Smooth muscle cell (in vitro differentiated cells): ENCODE data around the gene BPIFB3. TPM values are rescaled to one million over a fixed set of nuclear protein-coding genes. Genes with fewer than 3 reads are reported as not detected.

ENCODE experiments used
- DNase-seq: peaks from one replicate; lab custom pipeline; 2025; ENCODE audit not compliant: unreplicated experiment; lab: John Stamatoyannopoulos, UW
- H2AFZ ChIP-seq: fragments of 200-600 bp; sonication (generic); 2 replicates; pipeline ENCODE4 v1.6.0; 2016; ENCODE audit warnings: antibody characterized with exemption, low read depth, mild to moderate bottlenecking
- H3F3A ChIP-seq: fragments of 200-600 bp; sonication (generic); 2 replicates; pipeline ENCODE4 v1.6.0; 2017; ENCODE audit warnings: antibody characterized with exemption, low read depth
- H3K27ac ChIP-seq: fragments of 200-600 bp; sonication (generic); 2 replicates; pipeline ENCODE4 v1.5.1; 2016; ENCODE audit warnings: low read depth, mild to moderate bottlenecking
- H3K27me3 ChIP-seq: fragments of 200-600 bp; sonication (generic); 2 replicates; pipeline ENCODE4 v1.6.1; 2016; ENCODE audit warnings: low read depth, mild to moderate bottlenecking
- H3K36me3 ChIP-seq: fragments of 200-600 bp; sonication (generic); 2 replicates; pipeline ENCODE4 v1.5.1; 2016; ENCODE audit warnings: low read depth
- H3K4me1 ChIP-seq: fragments of 200-600 bp; sonication (generic); 2 replicates; pipeline ENCODE4 v1.5.1; 2016; ENCODE audit warnings: low read depth
- H3K4me2 ChIP-seq: fragments of 200-600 bp; sonication (generic); 2 replicates; pipeline ENCODE4 v1.6.0; 2016; ENCODE audit warnings: mild to moderate bottlenecking
- H3K4me3 ChIP-seq: fragments of 200-600 bp; sonication (generic); 2 replicates; pipeline ENCODE4 v1.5.1; 2016; ENCODE audit warnings: mild to moderate bottlenecking
- H3K79me2 ChIP-seq: fragments of 200-600 bp; sonication (generic); 2 replicates; pipeline ENCODE4 v1.6.0; 2016; ENCODE audit warnings: low read depth, mild to moderate bottlenecking
- H3K9ac ChIP-seq: fragments of 200-600 bp; sonication (generic); 2 replicates; pipeline ENCODE4 v1.6.0; 2016; ENCODE audit warnings: low read depth
- H3K9me3 ChIP-seq: fragments of 200-600 bp; sonication (generic); replicated peaks from 2 replicates; pipeline ENCODE4 v1.5.1; 2016; ENCODE audit warnings: low read depth
- H4K20me1 ChIP-seq: fragments of 200-600 bp; sonication (generic); 2 replicates; pipeline ENCODE4 v1.6.0; 2016; ENCODE audit warnings: low read depth
- WGBS: methylation state at CpG from one replicate; pipeline ENCODE4 v1.1.7; 2016; ENCODE audit warnings: low lambda C conversion rate; 5-methylcytosine and 5-hydroxymethylcytosine counted together
- polyA plus RNA-seq: library from polyadenylated mRNA; unstranded; fragments of >200 nt; fragmentation: Nextera tagmentation; extraction: Ambion mirVana; gene quantifications from 2 replicates; pipeline ENCODE4 v1.2.1, GENCODE V29; 2016
- total RNA-seq: library from RNA; depleted of rRNA; stranded (reverse); fragments of >200 nt; gene quantifications from 2 replicates; pipeline ENCODE4 v1.2.3, GENCODE V29; 2014
- TF ChIP-seq, protein P1 (sequence below): fragments of 200-600 bp; sonication (generic); IDR thresholded peaks from 2 replicates; pipeline ENCODE4 v1.5.1; 2017; ENCODE audit warnings: borderline replicate concordance, mild to moderate bottlenecking, antibody characterized with exemption; ENCODE audit not compliant: insufficient read depth, poor library complexity, severe bottlenecking

Gene BPIFB3
- total and polyA plus RNA-seq, 2 experiments from 2014 or later, result not detected

DNA sequence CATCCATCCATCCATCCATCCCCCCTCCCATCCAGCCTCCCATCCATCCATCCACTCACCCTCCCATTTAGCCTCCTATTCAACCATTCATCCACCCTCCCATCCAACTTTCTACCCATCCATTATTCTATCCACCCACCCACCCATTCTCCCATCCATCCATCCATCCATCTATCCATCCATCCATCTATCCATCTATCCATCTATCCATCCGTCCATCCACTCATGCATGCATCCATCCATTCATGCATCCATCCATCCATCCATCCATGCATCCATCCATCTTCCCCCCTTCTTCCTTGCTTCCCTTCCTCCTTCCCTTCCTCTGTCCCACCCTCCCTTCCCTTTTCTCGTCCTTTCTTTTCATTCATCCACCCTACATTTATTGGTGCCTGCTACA, 21.0 kb downstream of the BPIFB3 start:
- no peak overlapping the region for H2AFZ ChIP-seq
- DNase-seq, result no peak
- H3K9me3 ChIP-seq, result no peaks in the 10 kb centered on the region
- H3K9ac ChIP-seq, result no peak overlapping the region
- no peak overlapping the region for H3K4me3 ChIP-seq
- no peaks in the 10 kb centered on the region for H3K4me1 ChIP-seq
- H3K27me3 ChIP-seq, result peaks cover 2% of the 10 kb centered on the region
- H3K4me2 ChIP-seq, result no peak overlapping the region
- no peaks in the 10 kb centered on the region for H3K36me3 ChIP-seq
- TF ChIP-seq, protein P1, sequence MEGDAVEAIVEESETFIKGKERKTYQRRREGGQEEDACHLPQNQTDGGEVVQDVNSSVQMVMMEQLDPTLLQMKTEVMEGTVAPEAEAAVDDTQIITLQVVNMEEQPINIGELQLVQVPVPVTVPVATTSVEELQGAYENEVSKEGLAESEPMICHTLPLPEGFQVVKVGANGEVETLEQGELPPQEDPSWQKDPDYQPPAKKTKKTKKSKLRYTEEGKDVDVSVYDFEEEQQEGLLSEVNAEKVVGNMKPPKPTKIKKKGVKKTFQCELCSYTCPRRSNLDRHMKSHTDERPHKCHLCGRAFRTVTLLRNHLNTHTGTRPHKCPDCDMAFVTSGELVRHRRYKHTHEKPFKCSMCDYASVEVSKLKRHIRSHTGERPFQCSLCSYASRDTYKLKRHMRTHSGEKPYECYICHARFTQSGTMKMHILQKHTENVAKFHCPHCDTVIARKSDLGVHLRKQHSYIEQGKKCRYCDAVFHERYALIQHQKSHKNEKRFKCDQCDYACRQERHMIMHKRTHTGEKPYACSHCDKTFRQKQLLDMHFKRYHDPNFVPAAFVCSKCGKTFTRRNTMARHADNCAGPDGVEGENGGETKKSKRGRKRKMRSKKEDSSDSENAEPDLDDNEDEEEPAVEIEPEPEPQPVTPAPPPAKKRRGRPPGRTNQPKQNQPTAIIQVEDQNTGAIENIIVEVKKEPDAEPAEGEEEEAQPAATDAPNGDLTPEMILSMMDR, result no peak
- 84% methylated on average over 2 of the region's 2 CpGs for WGBS
- no peaks in the 10 kb centered on the region for H3K79me2 ChIP-seq
- no peaks in the 10 kb centered on the region for H4K20me1 ChIP-seq
- H3K27ac ChIP-seq, result no peak overlapping the region
- H3F3A ChIP-seq, result no peaks in the 10 kb centered on the region

DNA sequence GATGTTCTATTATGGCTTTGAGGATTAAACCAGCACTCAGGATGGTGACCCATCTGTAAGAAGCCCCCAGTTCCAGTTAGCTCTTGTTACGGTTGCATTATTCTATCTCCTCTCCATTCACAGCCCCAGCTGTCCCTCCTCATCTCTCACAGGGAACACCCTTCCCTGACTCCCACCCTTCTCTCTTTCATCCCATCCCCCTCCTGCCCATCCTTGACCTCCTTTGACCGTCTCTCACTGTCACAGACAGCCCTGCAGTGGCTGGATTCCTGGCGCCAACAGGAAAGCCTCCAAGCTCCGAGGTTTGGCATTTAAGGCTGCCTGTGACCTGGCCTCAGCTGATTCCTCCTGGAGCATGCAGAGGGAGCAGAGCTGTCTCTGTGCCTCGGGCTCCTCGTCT, 21.6 kb downstream of the BPIFB3 start:
- no peak overlapping the region for H3K4me3 ChIP-seq
- WGBS, result 65% methylated on average over 6 of the region's 6 CpGs
- H3F3A ChIP-seq, result no peaks in the 10 kb centered on the region
- H3K4me2 ChIP-seq, result no peak overlapping the region
- H3K27ac ChIP-seq, result no peak overlapping the region
- H3K9me3 ChIP-seq, result no peaks in the 10 kb centered on the region
- H4K20me1 ChIP-seq, result no peaks in the 10 kb centered on the region
- H2AFZ ChIP-seq, result no peak overlapping the region
- TF ChIP-seq, protein P1, result no peak
- H3K9ac ChIP-seq, result no peak overlapping the region
- H3K4me1 ChIP-seq, result no peaks in the 10 kb centered on the region
- no peak for DNase-seq
- no peaks in the 10 kb centered on the region for H3K36me3 ChIP-seq
- no peaks in the 10 kb centered on the region for H3K79me2 ChIP-seq
- no peaks in the 10 kb centered on the region for H3K27me3 ChIP-seq

DNA sequence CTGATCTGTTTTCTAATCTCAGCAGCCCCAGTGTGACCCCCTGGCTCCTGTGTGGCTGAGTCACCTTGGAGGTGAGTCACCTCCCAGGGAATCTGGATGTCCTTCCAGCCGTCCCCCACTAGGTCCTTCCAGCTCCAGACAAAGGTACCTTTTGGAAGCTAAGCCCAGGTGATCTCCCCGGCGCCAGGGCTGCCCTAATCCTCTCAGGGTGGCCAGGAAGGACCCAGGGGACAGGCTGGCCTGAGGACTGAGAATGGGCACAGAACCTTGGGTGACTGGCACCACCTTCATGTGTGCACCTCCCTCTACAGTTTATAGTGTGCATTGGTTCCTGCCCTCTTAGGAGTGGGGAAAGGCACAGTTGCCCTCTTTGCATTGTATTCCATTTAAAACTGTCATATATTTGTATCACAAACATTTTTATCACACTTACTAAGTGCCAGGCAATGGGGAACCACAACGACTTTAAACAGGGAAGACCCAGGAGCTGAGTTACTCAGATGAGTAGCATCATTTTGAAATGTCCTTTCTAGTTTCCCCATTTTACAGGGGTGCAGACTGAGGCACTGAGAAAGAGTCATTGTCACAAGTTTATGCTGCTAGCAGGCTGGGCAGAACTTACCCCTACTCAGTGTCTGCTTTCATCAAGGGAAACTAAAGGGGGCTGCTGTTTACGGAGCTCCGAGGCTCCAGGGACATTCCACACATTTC, 23.1 kb downstream of the BPIFB3 start:
- no peaks in the 10 kb centered on the region for H3F3A ChIP-seq
- no peaks in the 10 kb centered on the region for H3K79me2 ChIP-seq
- DNase-seq, result no peak
- H2AFZ ChIP-seq, result no peak overlapping the region
- no peak overlapping the region for H3K27ac ChIP-seq
- TF ChIP-seq, protein P1, result peak; percentile 36
- H3K27me3 ChIP-seq, result no peaks in the 10 kb centered on the region
- 49% methylated on average over 6 of the region's 6 CpGs for WGBS
- H4K20me1 ChIP-seq, result no peaks in the 10 kb centered on the region
- H3K4me1 ChIP-seq, result no peaks in the 10 kb centered on the region
- no peak overlapping the region for H3K4me3 ChIP-seq
- no peak overlapping the region for H3K4me2 ChIP-seq
- H3K36me3 ChIP-seq, result no peaks in the 10 kb centered on the region
- no peak overlapping the region for H3K9ac ChIP-seq
- H3K9me3 ChIP-seq, result no peaks in the 10 kb centered on the region

DNA sequence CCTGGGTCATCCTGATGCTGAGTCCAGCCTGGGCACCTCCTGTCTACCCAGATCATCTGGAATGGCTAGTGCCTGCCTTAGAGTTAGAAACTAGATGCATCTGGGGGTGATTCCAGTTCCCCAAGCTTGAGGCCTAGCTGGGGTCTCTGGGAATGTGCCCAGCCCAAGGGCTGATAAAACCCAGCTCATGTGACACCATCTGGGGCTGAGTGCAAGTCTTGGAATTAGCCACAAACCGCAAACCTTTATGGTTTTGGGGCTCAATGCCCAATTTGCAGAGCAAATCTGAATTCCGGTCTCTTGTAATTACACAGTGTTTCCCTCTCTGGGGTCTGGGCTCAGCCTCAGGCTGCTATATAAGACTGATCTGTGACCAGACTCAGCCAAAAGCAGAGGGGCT, 25.6 kb downstream of the BPIFB3 start, which contains the start of gene BPIFB4:
Gene BPIFB4 (plus strand): TSS at position 385 of the 400 bp plus-strand sequence. CDS start 1,884 bp downstream, outside the sequence.
- H4K20me1 ChIP-seq, result no peaks in the 10 kb centered on the region
- 98% methylated on average over 2 of the region's 2 CpGs for WGBS
- TF ChIP-seq, protein P1, result no peak
- no peak within 1 kb of the TSS for H2AFZ ChIP-seq
- no peaks in the 10 kb centered on the region for H3K4me1 ChIP-seq
- no peak within 1 kb of the TSS for H3K4me2 ChIP-seq
- H3K79me2 ChIP-seq, result no peaks in the 10 kb centered on the region
- no peaks in the 10 kb centered on the region for H3K36me3 ChIP-seq
- H3K27ac ChIP-seq, result no peak within 1 kb of the TSS
- no peaks in the 10 kb centered on the region for H3F3A ChIP-seq
- no peak within 1 kb of the TSS for H3K4me3 ChIP-seq
- DNase-seq, result no peak
- H3K9ac ChIP-seq, result no peak within 1 kb of the TSS
- H3K27me3 ChIP-seq, result no peaks in the 10 kb centered on the region
- H3K9me3 ChIP-seq, result no peaks in the 10 kb centered on the region
